HG03442 (cell line): Measurements from ENCODE around the gene TMEM127.

Experiments
- ATAC-seq: cut with Tn5 transposase; IDR thresholded peaks from one replicate; pipeline ENCODE4 v1.9.1; 2021; ENCODE audit warnings: mild to moderate bottlenecking, moderate library complexity; ENCODE audit not compliant: unreplicated experiment

The TMEM127 gene

GRCh38 chr2:96208143-96209010 lies 57.4 kb downstream of the TMEM127 start, which contains the start of gene STARD7:
STARD7 (minus strand) TSS chr2:96208827; CDS start chr2:96208434, 393 bp downstream.
- peak; percentile 82 for ATAC-seq

- peak; percentile 4 for ATAC-seq
These were observed 58.0 kb downstream of the TMEM127 start for GRCh38 chr2:96207774-96208142.

- no peak for ATAC-seq
These were observed 58.6 kb downstream of the TMEM127 start for GRCh38 chr2:96207073-96207773.

- no peak for ATAC-seq
These were observed 59.9 kb downstream of the TMEM127 start for GRCh38 chr2:96205888-96206287.

GRCh38 chr2:96204836-96205624 lies 60.8 kb downstream of the TMEM127 start:
- ATAC-seq: no peak

- no peak for ATAC-seq
These were observed 62.4 kb downstream of the TMEM127 start for GRCh38 chr2:96203130-96204028.

GRCh38 chr2:96202152-96202854 lies 63.5 kb downstream of the TMEM127 start:
- no peak for ATAC-seq

- ATAC-seq: no peak
These were observed 64.5 kb downstream of the TMEM127 start for GRCh38 chr2:96201338-96201737.

- ATAC-seq: no peak
These were observed 66.9 kb downstream of the TMEM127 start for GRCh38 chr2:96198921-96199320.
